NCI-H510A (cell line): Measurements from ENCODE around the gene GPC5.
A peak's percentile ranks its signal among the peaks of the same experiment; 100 is the strongest.
"Not testable (repeated sequence)": the region's sequence is repeated elsewhere in the genome, so short reads cannot be mapped to it uniquely, and the experiment has no call there.

Experiments used
- DNase-seq: peaks from one replicate; lab custom pipeline; 2025; lab: John Stamatoyannopoulos, UW

The GPC5 gene

GRCh38 chr13:92656648-92657047 lies 1258.2 kb downstream of the GPC5 start:
- no peak for DNase-seq

DNA sequence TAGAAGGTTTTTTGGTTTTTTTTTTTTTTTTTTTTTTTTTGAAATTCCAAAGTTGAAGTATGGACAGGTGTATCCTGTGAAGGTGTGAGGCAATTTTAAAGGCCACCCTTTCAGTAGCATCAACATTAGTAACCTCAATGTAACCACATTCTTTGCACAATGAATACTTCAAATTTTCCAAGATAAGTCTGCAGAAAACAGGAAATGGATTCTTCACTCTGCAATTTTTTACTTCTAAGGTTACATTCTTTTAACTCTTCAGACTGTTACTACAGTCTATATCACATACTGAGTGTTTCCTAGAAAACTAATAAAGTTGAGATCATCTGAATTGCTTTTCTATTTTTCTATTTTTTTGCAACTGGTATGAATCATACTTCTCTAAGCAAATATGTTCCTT lies 1259.1 kb downstream of the GPC5 start:
- DNase-seq, result no peak

GRCh38 chr13:92658293-92658692 lies 1259.9 kb downstream of the GPC5 start:
- no peak for DNase-seq

DNA sequence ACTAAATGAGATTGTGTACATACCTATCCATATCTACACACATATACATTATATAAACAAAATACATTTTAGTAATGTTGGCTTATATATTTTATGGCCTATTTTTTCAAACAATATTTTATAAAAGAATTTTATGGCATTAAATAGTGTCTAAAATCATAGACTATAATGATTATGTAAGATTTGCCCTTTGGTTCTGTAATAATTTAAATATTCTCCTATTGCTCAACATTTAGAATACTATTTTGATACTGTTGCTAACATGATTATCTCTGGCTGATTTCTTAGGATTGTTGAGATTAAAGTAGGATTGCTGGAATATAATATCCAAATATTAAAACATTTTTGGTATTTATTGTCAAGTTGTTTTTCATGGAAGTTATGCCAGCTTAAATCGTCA lies 1263.0 kb downstream of the GPC5 start:
- no peak for DNase-seq

DNA sequence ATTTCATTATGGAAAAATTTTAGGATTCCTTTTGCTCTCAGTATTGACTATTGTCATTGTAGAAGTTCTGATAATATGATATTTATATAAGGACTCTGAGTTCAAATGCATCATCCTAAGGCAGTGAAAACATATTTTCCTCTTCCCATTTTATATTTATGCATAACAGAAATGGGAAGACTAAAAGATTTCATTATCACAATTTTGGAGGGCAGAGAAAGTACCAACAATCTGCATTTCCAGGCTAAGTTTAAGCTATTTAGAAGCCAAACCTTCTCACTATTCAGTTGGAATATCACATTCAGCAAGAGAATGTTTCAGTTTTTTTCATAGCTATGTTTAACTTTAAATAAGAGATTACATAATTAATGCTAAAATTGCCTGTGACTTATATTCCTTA lies 1269.7 kb downstream of the GPC5 start:
- no peak for DNase-seq

DNA sequence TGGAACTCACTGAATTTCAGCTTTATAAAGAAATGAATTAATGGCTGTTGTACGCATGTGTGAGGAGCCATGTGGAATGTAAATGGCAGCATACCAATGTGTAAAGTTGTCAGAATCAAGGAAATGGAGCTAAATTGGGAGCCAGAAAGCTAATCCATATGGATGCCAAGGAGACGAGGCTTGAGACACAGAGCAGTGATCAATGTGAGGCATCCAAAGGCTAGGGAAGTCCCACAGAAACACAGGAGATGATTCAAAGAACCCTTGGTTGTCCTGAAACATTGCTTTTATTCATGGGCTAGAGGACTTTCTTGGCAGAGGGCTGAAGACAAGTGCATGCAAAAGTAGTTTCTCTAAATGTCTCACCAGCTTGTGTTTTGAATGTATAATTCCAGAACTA lies 1271.7 kb downstream of the GPC5 start:
- no peak for DNase-seq

GRCh38 chr13:92671821-92672220 lies 1273.4 kb downstream of the GPC5 start:
- no peak for DNase-seq

- no peak for DNase-seq
Observed at GRCh38 chr13:92676246-92676645, 1277.8 kb downstream of the GPC5 start.

- no peak for DNase-seq
Observed at GRCh38 chr13:92677571-92677970, 1279.2 kb downstream of the GPC5 start.

- no peak for DNase-seq
Observed at GRCh38 chr13:92679602-92680001, 1281.2 kb downstream of the GPC5 start.

- no peak for DNase-seq
Observed at GRCh38 chr13:92681239-92681638, 1282.8 kb downstream of the GPC5 start.

- no peak for DNase-seq
Observed at GRCh38 chr13:92682832-92683517, 1284.6 kb downstream of the GPC5 start.

- no peak for DNase-seq
Observed at GRCh38 chr13:92694047-92694446, 1295.6 kb downstream of the GPC5 start.

- not testable (repeated sequence) for DNase-seq
Observed at GRCh38 chr13:92695827-92696226, 1297.4 kb downstream of the GPC5 start.

DNA sequence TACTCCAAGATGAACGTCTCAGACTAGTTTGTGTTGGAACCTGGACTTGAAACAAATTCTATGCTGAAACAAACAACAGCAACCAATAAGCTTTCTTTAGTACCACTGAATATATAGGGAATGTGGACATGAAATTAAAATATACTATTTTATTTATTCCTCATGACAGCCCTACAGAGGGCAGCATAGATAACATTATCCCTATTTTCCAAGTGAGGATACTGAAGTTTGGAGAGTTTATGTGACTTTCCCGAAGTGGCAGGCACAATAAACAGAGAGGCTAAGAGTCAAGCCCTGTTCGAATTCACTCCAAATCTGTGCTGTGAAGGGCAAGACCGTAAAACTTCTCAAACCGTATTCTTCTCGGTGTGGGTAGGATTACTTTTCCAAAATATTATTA lies 1318.3 kb downstream of the GPC5 start:
- DNase-seq, result no peak

DNA sequence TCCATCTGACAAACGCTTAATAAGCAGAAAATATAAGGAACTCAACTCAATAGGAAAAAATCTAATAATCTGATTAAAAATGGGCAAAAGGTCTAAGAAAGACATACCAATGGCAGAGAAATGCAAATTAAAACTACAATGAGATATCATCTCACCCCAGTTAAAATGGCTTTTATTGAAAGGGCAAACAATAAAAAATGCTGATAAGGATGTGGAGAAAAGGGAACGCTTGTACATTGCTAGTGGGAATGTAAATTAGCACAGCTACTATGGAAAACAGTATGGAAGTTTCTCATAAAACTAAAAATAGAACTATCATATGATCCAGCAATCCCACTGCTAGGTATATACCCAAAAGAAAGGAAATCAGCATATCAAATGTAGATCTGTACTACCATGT lies 1319.4 kb downstream of the GPC5 start:
- no peak for DNase-seq

GRCh38 chr13:92719868-92720267 lies 1321.4 kb downstream of the GPC5 start:
- DNase-seq, result peak; percentile 81

- DNase-seq, result no peak
Observed at GRCh38 chr13:92721620-92722019, 1323.2 kb downstream of the GPC5 start.

DNA sequence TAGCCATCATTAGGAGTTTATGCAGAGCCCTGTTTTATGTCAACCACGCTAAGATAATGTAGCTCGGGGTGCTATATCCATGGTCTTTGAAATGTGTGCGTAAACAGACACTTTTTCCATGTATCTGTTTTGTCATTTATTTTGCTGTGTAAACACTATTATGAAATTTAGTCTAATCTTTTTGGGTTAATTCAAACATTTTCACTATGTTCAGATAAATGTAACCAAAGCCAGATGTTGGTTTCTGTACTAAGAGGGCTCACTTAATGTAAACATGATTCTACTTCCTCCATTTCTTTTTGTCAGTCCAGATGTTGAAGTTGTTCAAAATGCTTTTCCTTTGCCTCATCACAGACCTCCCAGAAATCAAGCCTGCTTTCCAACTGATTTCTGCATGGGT lies 1328.7 kb downstream of the GPC5 start:
- no peak for DNase-seq

DNA sequence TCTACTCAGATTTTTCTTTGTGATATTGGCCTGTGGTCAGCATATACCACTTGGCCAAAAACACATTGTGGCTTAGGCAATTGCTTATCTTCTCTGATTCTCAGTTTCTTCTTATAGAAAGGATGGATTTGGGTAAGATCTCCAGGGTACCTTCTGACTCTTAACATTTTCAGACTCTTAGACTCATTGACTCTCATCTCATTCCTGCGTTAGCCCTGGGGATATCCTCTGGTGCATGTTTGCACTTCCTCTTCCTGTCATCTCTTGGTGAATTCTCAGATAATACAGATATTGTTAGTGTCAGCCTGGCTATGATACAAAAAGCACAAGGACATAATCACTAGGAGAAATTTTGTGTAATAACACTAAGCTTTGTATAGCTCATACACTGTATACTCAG lies 1335.6 kb downstream of the GPC5 start:
- no peak for DNase-seq

DNA sequence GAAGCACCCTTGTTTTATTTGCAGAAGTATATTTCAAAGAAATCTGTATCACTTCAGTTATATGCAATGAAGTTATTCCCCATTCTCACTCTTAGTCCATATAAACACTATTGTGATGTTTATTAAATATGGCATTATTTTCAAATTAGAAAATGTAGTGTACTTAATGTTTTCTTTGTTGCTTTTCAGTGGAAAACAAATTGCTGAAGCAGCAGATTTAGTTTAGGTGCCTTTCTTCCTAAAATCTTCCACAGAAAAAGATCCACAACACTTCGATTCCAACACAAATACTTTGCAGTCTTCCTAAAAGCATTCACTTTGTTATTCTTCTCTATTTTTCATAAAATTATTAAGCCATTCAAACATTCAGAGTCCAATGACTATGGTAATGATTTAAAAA lies 1336.1 kb downstream of the GPC5 start:
- DNase-seq, result no peak

- no peak for DNase-seq
Observed at GRCh38 chr13:92735909-92736308, 1337.5 kb downstream of the GPC5 start.

DNA sequence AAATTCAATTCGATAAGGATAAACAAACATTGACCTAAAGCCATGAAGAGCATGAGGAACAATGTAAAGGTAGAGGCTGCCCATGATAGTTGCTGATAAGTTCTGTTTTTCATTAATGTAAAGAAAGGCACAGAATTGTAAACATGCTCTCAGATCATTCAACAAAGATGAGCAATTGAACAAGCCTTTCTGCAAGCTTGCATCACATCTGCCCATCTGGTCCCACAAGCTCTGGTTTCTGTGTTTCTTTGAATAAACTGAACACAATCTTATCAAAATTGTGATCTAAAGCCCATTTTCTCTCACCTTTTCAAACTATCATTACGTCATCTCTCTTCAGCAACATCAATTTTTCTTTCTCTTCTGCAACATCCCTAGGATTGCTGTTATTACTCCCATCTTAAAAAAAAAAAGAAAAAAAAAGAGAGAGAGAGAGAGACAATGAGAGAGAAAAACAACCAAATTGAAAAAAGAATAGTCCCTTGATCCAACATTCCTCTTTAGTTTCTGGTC lies 1340.9 kb downstream of the GPC5 start:
- DNase-seq, result no peak

GRCh38 chr13:92743992-92744391 lies 1345.6 kb downstream of the GPC5 start:
- no peak for DNase-seq
